K562 (cell line): ENCODE data around the gene UBE2QL1. TPM values are rescaled to one million over a fixed set of nuclear protein-coding genes. Genes with fewer than 3 reads are reported as not detected.

Experiments used
- ATAC-seq: fragments of 200-7000 bp; cut with Tn5 transposase; 3 replicates; pipeline ENCODE4 v1.9.1; 2020; ENCODE audit warnings: moderate library complexity
- BruUV-seq: library from RNA; stranded (reverse); fragments of 400-500 nt; replicated peaks from 2 replicates; lab custom pipeline; 2021; lab: Mats Ljungman, UMichigan
- CTCF ChIA-PET: fragments of 300-600 bp; formaldehyde crosslinking; extraction: SDS; loops from one replicate; lab custom pipeline; 2021; ENCODE audit warnings: low intra/inter-chr PET ratio; lab: Yijun Ruan, JAX
- POLR2A ChIA-PET: fragments of 300-600, 350-650 bp; sonication (Branson Sonifier 250); formaldehyde crosslinking; extraction: SDS; loops from one replicate; lab custom pipeline; 2021; ENCODE audit warnings: antibody characterized with exemption, inconsistent platforms; lab: Yijun Ruan, JAX
- DNase-seq, 4 experiments: peaks; one replicate each; pipeline versions ENCODE4 v3.0.0 to v3.0.0-alpha.2; 2011 to 2018; ENCODE audit warnings: low spot score in 3 of 4, mixed read lengths in 3 of 4; ENCODE audit errors: extremely low read depth in 1 of 4
- FAIRE-seq: peaks from 2 replicates; lab custom pipeline; 2011; peaks lifted over from hg19 to GRCh38; lab: Jason Lieb, UNC
- H2AFZ ChIP-seq: 2 replicates; pipeline ENCODE4 v1.6.0; 2011; ENCODE audit warnings: low read depth, low read length, control low read depth, inconsistent platforms
- H3K27ac ChIP-seq: fragments of 200-600 bp; 3 replicates; pipeline ENCODE4 v1.8.0; 2011; ENCODE audit warnings: low read depth, mild to moderate bottlenecking, control low read depth, inconsistent platforms, low read length, moderate library complexity, mixed read lengths; ENCODE audit errors: extremely low read depth
- H3K27me3 ChIP-seq, 2 experiments: fragments of 300-600 bp in 1 of 2; 2 replicates in 1 of 2; 3 replicates in 1 of 2; pipeline versions ENCODE4 v1.6.0 to v1.8.0; 2011; ENCODE audit warnings: inconsistent platforms in 2 of 2, low read length in 2 of 2, mild to moderate bottlenecking in 1 of 2, mixed read lengths in 1 of 2, moderate library complexity in 1 of 2; ENCODE audit not compliant: control insufficient read depth in 2 of 2, insufficient read depth in 2 of 2
- H3K36me3 ChIP-seq: fragments of 300-600 bp; 3 replicates; pipeline ENCODE4 v1.8.0; 2011; ENCODE audit warnings: mild to moderate bottlenecking, low read length, inconsistent platforms; ENCODE audit not compliant: control insufficient read depth, insufficient read depth
- H3K4me1 ChIP-seq, 2 experiments: fragments of 200-600 bp in 1 of 2; replicated peaks in 1 of 2; 2 replicates in 1 of 2; 3 replicates in 1 of 2; pipeline versions ENCODE4 v1.5.1 to v1.8.0; 2011; ENCODE audit warnings: inconsistent platforms in 2 of 2, low read length in 2 of 2, mild to moderate bottlenecking in 1 of 2, mixed read lengths in 1 of 2, moderate library complexity in 1 of 2; ENCODE audit not compliant: control insufficient read depth in 2 of 2, insufficient read depth in 2 of 2
- H3K4me2 ChIP-seq: 2 replicates; pipeline ENCODE4 v1.6.1; 2011; ENCODE audit warnings: low read length, control low read depth, inconsistent platforms, mixed read lengths; ENCODE audit not compliant: insufficient read depth
- H3K4me3 ChIP-seq: fragments of 200-600 bp; sonication (generic), shearing (Covaris generic); 2 replicates; pipeline ENCODE4 v1.5.1; 2016; ENCODE audit warnings: control low read depth, inconsistent platforms
- H3K79me2 ChIP-seq: fragments of 200-600 bp; 3 replicates; pipeline ENCODE4 v1.8.0; 2011; ENCODE audit warnings: low read length, inconsistent platforms; ENCODE audit not compliant: control insufficient read depth, insufficient read depth
- H3K9ac ChIP-seq, 2 experiments: 2 replicates each; pipeline versions ENCODE4 v1.6.0 to v1.6.1; 2011; ENCODE audit warnings: low read depth in 2 of 2, low read length in 2 of 2, control low read depth in 1 of 2, inconsistent platforms in 1 of 2, mild to moderate bottlenecking in 1 of 2, mixed read lengths in 1 of 2; ENCODE audit not compliant: insufficient read depth in 1 of 2
- H3K9me1 ChIP-seq: one replicate; pipeline ENCODE4 v1.6.0; 2011; ENCODE audit warnings: inconsistent platforms, mild to moderate bottlenecking, low read length, moderate library complexity; ENCODE audit not compliant: control insufficient read depth, insufficient read depth
- H3K9me3 ChIP-seq: replicated peaks from 2 replicates; pipeline ENCODE4 v1.5.1; 2011; ENCODE audit warnings: low read depth, low read length, inconsistent platforms; ENCODE audit not compliant: control insufficient read depth, insufficient read depth
- H4K20me1 ChIP-seq: replicated peaks from 2 replicates; pipeline ENCODE4 v1.6.1; 2011; ENCODE audit warnings: low read length, inconsistent platforms, mixed read lengths; ENCODE audit not compliant: control insufficient read depth, insufficient read depth
- CEBPB ChIP-seq: fragments of 450-650 bp; IDR thresholded peaks from 2 replicates; pipeline ENCODE4 v1.6.1; 2016; ENCODE audit warnings: missing genetic modification characterization, missing compliant biosample characterization
- CEBPG ChIP-seq, 3 experiments: fragments of 200-800 bp in 1 of 3; sonication (Bioruptor generic) in 1 of 3; sonication (generic) in 1 of 3; formaldehyde crosslinking in 1 of 3; IDR thresholded peaks in 2 of 3; conservative IDR thresholded peaks in 1 of 3; 2 replicates each; pipeline versions ENCODE4 v1.6.1 to v1.8.0; 2016 to 2022; ENCODE audit warnings: missing compliant biosample characterization in 2 of 3, missing genetic modification characterization in 2 of 3, mild to moderate bottlenecking in 1 of 3, missing genetic modification reagents in 1 of 3
- HMBOX1 ChIP-seq: sonication (generic); IDR thresholded peaks from 2 replicates; pipeline ENCODE4 v1.6.1; 2016
- MYC ChIP-seq, 2 experiments: fragments of 250-450 bp in 1 of 2; sonication (Bioruptor Pico) in 1 of 2; IDR thresholded peaks; 2 replicates each; pipeline versions ENCODE4 v1.5.1 to v1.6.1; 2012 to 2021; ENCODE audit warnings: low read depth in 2 of 2, borderline replicate concordance in 1 of 2, improper control_type of control experiment in 1 of 2, low read length in 1 of 2, mild to moderate bottlenecking in 1 of 2, moderate library complexity in 1 of 2
- NR3C1 ChIP-seq: sonication (generic); formaldehyde crosslinking; IDR thresholded peaks from 2 replicates; pipeline ENCODE4 v1.8.1; 2022; ENCODE audit warnings: missing genetic modification reagents
- WGBS: fragments of 100-300 bp; shearing (Covaris generic); methylation state at CpG from one replicate; pipeline ENCODE4 v1.1.6; 2016; ENCODE audit warnings: low coverage, mixed read lengths; ENCODE audit not compliant: insufficient coverage; ENCODE audit errors: missing lambda C conversion rate; 5-methylcytosine and 5-hydroxymethylcytosine counted together
- in situ Hi-C: fragments of 300-500 bp; cut with MboI; formaldehyde crosslinking; loops from 4 replicates; pipeline ENCODE4 v1.15.0; 2018; ENCODE audit warnings: inconsistent platforms, mixed read lengths
- intact Hi-C: fragments of 100-400 bp; cut with micrococcal nuclease; formaldehyde crosslinking; loops from 2 replicates; pipeline ENCODE4 v1.14.2; 2022
- polyA plus RNA-seq, 8 experiments: library from polyadenylated mRNA; depleted of rRNA in 4 of 8; stranded (reverse) in 5 of 8; unstranded in 3 of 8; fragments of >200 nt; fragmentation: Nextera tagmentation in 2 of 8; fragmentation: Illumina TruSeq in 1 of 8; extraction: Ambion mirVana in 2 of 8; extraction: Trizol in 1 of 8; gene quantifications; 2 replicates each; pipeline versions ENCODE4 v1.2.1 to v1.2.3, GENCODE V29; 2011 to 2014; ENCODE audit warnings: inconsistent platforms in 1 of 8, missing spikeins in 1 of 8
- total RNA-seq, 7 experiments: library from RNA; depleted of rRNA in 6 of 7; stranded (reverse); fragments of >200 nt in 6 of 7; fragmentation: Illumina TruSeq in 2 of 7; extraction: Trizol in 2 of 7; gene quantifications; 2 replicates each; pipeline versions ENCODE4 v1.2.1 to v1.2.3, GENCODE V29; 2011 to 2021; ENCODE audit warnings: low replicate concordance in 1 of 7

UBE2QL1 gene
- total and polyA plus RNA-seq, 9 of the 15 experiments (the other 6 are each of a cell fraction or from before 2014, with no cell fraction given) = not detected

DNA sequence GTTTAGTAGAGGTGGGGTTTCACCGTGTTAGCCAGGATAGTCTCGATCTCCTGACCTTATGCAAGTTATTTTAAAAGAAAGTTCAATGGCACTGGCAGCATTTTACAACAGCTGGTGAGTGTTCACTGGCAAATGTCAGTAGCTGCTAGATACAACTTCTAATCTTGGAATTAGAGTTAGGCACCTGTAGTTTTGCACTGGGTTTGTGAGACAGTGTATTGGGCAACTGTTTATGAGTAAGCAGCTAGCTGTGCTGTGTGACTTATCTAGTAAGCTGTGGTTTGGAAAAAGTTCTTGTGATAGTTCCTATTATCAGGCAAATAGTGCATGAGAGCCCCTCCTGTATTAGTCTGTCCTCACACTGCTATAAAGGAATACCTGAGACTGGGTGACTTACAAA is 61.5 kb downstream of the UBE2QL1 start:
- no peaks in the 10 kb centered on the region for H4K20me1 ChIP-seq
- H3K36me3 ChIP-seq = no peaks in the 10 kb centered on the region
- no peak overlapping the region for H3K4me2 ChIP-seq
- TF ChIP-seq CEBPG (CRISPR knock-in tag; IDR thresholded peaks at IDR 0.05) (no peak), CEBPG (tag; conservative IDR thresholded peaks at IDR 0.05 in 1 of 2, IDR thresholded peaks at IDR 0.05 in 1 of 2) (peak; percentile 12 to 29; a peak in 1 of 4 replicates), NR3C1 (CRISPR knock-in tag) (no peak), HMBOX1 (0 out of 2 replicates have a peak, but pooled peaks have one; percentile 16), CEBPB (tag) (peak; percentile 70), MYC (IDR thresholded peaks at IDR 0.05; ENCODE audit: low read depth, low read length) (no peak), MYC (CRISPR knock-in tag; IDR thresholded peaks at IDR 0.05; ENCODE audit: borderline replicate concordance, low read depth) (no peak)
- H3K27ac ChIP-seq = no peak overlapping the region
- no peak overlapping the region; the same call in 1 of the 2 replicates for H2AFZ ChIP-seq
- intact Hi-C loops (no loop called here), in situ Hi-C loops (no loop called here)
- H3K9me3 ChIP-seq = no peaks in the 10 kb centered on the region
- no TSS peak for BruUV-seq
- no peak overlapping the region for H3K9ac ChIP-seq
- peaks cover 30 to 48% of the 10 kb centered on the region in 2 experiments; a peak in 4 of 5 replicates for H3K27me3 ChIP-seq
- DNase-seq (no peak), ATAC-seq (no peak), FAIRE-seq (no peak)
- peaks cover 0 to 2% of the 10 kb centered on the region in 2 experiments; a peak in 1 of 5 replicates for H3K4me1 ChIP-seq
- H3K4me3 ChIP-seq = no peak overlapping the region
- ChIA-PET POLR2A (no interaction called here), CTCF (no interaction called here)
- H3K79me2 ChIP-seq = no peaks in the 10 kb centered on the region
- H3K9me1 ChIP-seq = no peaks in the 10 kb centered on the region
- WGBS = 0% methylated on average over 2 of the region's 2 CpGs
